Thyroid gland (tissue), 4 donors: Measurements from ENCODE around the gene MYH14. TPM values are rescaled to one million over a fixed set of nuclear protein-coding genes. Genes with fewer than 3 reads are reported as not detected.

Experiments
- DNase-seq, 2 donors: peaks; one replicate each; pipeline ENCODE4 v3.0.0-alpha.2; 2019
- H3K27ac ChIP-seq, 3 donors: fragments of 200-600 bp; sonication (generic); 1 replicate in 2 of 3; 2 replicates in 1 of 3; pipeline ENCODE4 v1.5.1; 2016 to 2019; ENCODE audit warnings: mild to moderate bottlenecking in 1 of 3, moderate library complexity in 1 of 3
- H3K27me3 ChIP-seq: fragments of 200-600 bp; sonication (generic); one replicate; pipeline ENCODE4 v1.5.1; 2019
- H3K36me3 ChIP-seq, 2 donors: fragments of 200-600 bp; sonication (generic); one replicate each; pipeline ENCODE4 v1.5.1; 2016 to 2019
- H3K4me1 ChIP-seq, 2 donors: fragments of 200-600 bp; sonication (generic); one replicate each; pipeline ENCODE4 v1.5.1; 2017 to 2019
- H3K4me3 ChIP-seq, 3 donors: fragments of 200-600 bp; sonication (generic); replicated peaks in 1 of 3; 1 replicate in 2 of 3; 2 replicates in 1 of 3; pipeline ENCODE4 v1.5.1; 2016; ENCODE audit warnings: mild to moderate bottlenecking in 1 of 3
- H3K9me3 ChIP-seq: fragments of 200-600 bp; sonication (generic); one replicate; pipeline ENCODE4 v1.5.1; 2017
- POLR2A ChIP-seq, 2 donors: fragments of 450-650 bp; IDR thresholded peaks; one replicate each; pipeline ENCODE4 v1.6.1; 2017; ENCODE audit warnings: antibody characterized with exemption in 2 of 2, mild to moderate bottlenecking in 2 of 2, moderate library complexity in 1 of 2
- WGBS, 2 donors: methylation state at CpG; one replicate each; pipeline ENCODE4 v1.1.5; 2017; 5-methylcytosine and 5-hydroxymethylcytosine counted together
- intact Hi-C: fragments of 100-400 bp; cut with DNase I; formaldehyde crosslinking; loops from one replicate; pipeline ENCODE4 v1.15.1; 2023
- total RNA-seq, 4 donors: library from RNA; depleted of rRNA; stranded (reverse); fragments of >200 nt; gene quantifications; one replicate each; pipeline ENCODE4 v1.2.3, GENCODE V29; 2016
- TF ChIP-seq, protein P1 (sequence below), 6 experiments: fragments of 200-600 bp in 3 of 6; fragments of 450-650 bp in 3 of 6; sonication (generic) in 3 of 6; IDR thresholded peaks; one replicate each; pipeline ENCODE4 v1.5.1; 2016 to 2019; ENCODE audit warnings: antibody characterized with exemption in 6 of 6, mild to moderate bottlenecking in 2 of 6, inconsistent platforms in 1 of 6, moderate library complexity in 1 of 6

Gene MYH14
- total RNA-seq, 4 donors from 2014 or later: 130 to 361 (median 183) TPM

DNA sequence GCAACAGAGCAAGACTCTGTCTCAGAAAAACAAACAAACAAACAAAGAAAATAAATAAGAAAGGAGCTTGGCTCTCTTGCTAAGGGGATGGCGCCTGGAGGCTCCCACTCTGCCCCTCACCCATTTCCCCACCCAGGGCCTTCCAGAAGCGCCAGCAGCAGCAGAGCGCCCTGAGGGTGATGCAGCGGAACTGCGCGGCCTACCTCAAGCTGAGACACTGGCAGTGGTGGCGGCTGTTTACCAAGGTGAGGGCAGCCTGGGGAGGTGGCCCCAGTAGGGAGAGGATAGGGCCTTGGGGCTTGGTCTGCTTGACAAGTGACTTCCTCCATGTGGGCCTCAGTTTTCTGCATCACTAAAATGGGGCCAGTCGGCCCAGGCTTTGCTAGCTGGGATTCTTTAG, 59.8 kb downstream of the MYH14 start:
- WGBS, 2 donors: 90 to 92% methylated on average over 8 of the region's 8 CpGs
- Histone ChIP-seq H3K36me3 (peaks cover 28 to 33% of the 10 kb centered on the region in 2 donors), H3K27me3 (no peaks in the 10 kb centered on the region), H3K9me3 (no peaks in the 10 kb centered on the region), H3K4me3 (no peak overlapping the region), H3K4me1 (no peaks in the 10 kb centered on the region), H3K27ac (no peak overlapping the region)
- TF ChIP-seq POLR2A (IDR thresholded peaks at IDR 0.05): no peak
- TF ChIP-seq, protein P1, sequence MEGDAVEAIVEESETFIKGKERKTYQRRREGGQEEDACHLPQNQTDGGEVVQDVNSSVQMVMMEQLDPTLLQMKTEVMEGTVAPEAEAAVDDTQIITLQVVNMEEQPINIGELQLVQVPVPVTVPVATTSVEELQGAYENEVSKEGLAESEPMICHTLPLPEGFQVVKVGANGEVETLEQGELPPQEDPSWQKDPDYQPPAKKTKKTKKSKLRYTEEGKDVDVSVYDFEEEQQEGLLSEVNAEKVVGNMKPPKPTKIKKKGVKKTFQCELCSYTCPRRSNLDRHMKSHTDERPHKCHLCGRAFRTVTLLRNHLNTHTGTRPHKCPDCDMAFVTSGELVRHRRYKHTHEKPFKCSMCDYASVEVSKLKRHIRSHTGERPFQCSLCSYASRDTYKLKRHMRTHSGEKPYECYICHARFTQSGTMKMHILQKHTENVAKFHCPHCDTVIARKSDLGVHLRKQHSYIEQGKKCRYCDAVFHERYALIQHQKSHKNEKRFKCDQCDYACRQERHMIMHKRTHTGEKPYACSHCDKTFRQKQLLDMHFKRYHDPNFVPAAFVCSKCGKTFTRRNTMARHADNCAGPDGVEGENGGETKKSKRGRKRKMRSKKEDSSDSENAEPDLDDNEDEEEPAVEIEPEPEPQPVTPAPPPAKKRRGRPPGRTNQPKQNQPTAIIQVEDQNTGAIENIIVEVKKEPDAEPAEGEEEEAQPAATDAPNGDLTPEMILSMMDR (IDR thresholded peaks at IDR 0.05): no peak
- no peak for DNase-seq
- intact Hi-C loops: loop anchor here (5.0 kb wide), 1 partner anchor 34 kb away; no protein-coding TSS in a partner anchor

DNA sequence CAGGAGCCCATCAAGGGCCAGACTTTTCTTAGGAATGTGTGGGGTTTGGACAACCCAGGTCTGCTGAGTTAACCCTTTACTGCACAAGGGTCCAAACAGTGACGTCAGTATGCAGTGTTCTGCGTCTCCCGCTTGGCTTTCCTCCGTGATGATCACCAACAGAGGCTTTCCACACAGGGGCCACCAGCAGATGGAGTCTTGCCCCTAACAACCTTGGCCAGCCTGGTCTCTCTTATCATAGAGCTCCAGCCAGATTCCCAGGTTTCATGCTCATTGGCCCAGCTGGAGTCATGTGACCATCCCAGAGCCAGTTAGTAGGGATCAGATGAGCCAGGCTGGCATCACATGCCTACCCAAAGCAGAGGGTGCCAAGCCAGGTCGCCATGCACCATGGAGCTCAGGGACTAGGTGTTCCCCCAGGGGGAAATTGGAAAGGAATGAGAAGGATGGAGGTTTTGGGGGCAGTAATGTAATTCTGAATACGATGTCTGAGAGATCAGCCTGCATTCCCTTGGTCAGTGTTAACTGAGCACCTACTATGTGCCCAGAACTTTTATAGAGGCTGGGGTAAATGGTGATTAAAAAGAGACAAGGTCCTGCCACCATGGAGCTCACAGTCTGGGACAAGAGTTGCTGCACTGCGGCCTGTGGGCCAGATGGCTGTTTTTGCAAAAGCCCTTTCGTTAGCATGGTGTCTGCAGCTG, 61.2 kb downstream of the MYH14 start:
- TF ChIP-seq, protein P1 (IDR thresholded peaks at IDR 0.05): no peak
- TF ChIP-seq POLR2A (IDR thresholded peaks at IDR 0.05): no peak
- intact Hi-C loops: loop anchor here (5.0 kb wide), 1 partner anchor 33 kb away; no protein-coding TSS in a partner anchor
- no peaks in the 10 kb centered on the region for H3K27me3 ChIP-seq
- no peak for DNase-seq
- H3K9me3 ChIP-seq: no peaks in the 10 kb centered on the region
- H3K36me3 ChIP-seq: peaks cover 36 to 37% of the 10 kb centered on the region in 2 donors
- no peak overlapping the region for H3K27ac ChIP-seq
- no peaks in the 10 kb centered on the region for H3K4me1 ChIP-seq
- no peak overlapping the region for H3K4me3 ChIP-seq
- WGBS, 2 donors: 86 to 91% methylated on average over 8 of the region's 8 CpGs

DNA sequence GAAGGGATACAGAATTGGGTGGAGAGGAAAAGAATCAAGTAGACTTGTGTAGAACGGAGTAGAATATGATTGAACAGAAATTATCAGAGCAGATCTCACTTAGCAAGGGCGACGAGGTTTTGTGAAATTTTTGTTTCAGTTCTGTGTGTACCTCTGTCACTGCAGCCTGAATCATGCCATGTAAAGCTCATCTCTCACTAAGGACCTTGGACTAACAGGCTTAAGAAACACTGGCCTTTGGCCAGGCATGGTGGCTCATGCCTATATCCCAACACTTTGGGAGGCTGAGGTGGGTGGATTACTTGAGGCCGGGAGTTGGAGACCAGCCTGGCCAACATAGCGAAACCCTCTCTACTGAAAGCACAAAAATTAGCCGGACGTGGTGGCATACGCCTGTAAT, 62.6 kb downstream of the MYH14 start:
- Histone ChIP-seq H3K27ac (no peak overlapping the region), H3K36me3 (peaks cover 31 to 34% of the 10 kb centered on the region in 2 donors), H3K4me3 (no peak overlapping the region), H3K27me3 (no peaks in the 10 kb centered on the region), H3K4me1 (no peaks in the 10 kb centered on the region), H3K9me3 (no peaks in the 10 kb centered on the region)
- 94 to 95% methylated on average over 8 of the region's 8 CpGs for WGBS, 2 donors
- DNase-seq: no peak
- intact Hi-C loops: no loop called here
- TF ChIP-seq, protein P1 (IDR thresholded peaks at IDR 0.05): no peak
- TF ChIP-seq POLR2A (IDR thresholded peaks at IDR 0.05): no peak

DNA sequence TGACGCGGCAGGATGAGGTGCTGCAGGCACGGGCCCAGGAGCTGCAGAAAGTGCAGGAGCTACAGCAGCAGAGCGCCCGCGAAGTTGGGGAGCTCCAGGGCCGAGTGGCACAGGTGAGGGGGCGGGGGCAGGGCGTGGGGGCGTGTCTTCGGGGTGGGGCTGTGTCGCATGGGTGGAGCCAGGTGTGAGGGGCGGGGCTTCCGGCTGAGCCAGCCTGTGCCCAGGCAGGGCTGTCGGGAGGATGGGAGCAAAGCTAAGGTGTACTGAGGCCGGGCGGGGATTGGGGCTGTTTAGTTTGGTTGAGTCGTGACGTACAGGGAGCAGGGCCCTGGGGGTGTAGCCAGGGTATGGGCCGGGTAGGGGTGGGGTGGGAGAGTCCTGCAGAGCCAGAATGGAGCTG, 63.5 kb downstream of the MYH14 start:
- no peaks in the 10 kb centered on the region for H3K4me1 ChIP-seq
- WGBS, 2 donors: 60 to 67% methylated on average over 19 to 20 of the region's 20 CpGs
- intact Hi-C loops: no loop called here
- no peak overlapping the region for H3K27ac ChIP-seq
- H3K4me3 ChIP-seq: no peak overlapping the region
- H3K27me3 ChIP-seq: no peaks in the 10 kb centered on the region
- TF ChIP-seq, protein P1 (IDR thresholded peaks at IDR 0.05): no peak
- no peak for TF ChIP-seq POLR2A (IDR thresholded peaks at IDR 0.05)
- H3K36me3 ChIP-seq: peaks cover 36 to 37% of the 10 kb centered on the region in 2 donors
- DNase-seq: no peak
- no peaks in the 10 kb centered on the region for H3K9me3 ChIP-seq

DNA sequence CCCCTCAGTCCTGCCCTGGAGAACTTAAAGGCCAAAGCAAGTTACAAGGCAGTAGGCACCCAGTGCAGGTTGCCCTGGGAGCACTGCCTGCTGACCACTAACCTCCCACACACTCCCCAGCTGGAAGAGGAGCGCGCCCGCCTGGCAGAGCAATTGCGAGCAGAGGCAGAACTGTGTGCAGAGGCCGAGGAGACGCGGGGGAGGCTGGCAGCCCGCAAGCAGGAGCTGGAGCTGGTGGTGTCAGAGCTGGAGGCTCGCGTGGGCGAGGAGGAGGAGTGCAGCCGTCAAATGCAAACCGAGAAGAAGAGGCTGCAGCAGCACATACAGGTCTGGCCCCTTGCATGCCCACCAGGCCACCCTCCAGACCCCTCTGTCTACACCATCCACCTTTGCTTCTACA, 64.6 kb downstream of the MYH14 start:
- Histone ChIP-seq H3K27me3 (no peaks in the 10 kb centered on the region), H3K9me3 (no peaks in the 10 kb centered on the region), H3K4me3 (no peak overlapping the region), H3K27ac (no peak overlapping the region), H3K36me3 (peaks cover 42 to 44% of the 10 kb centered on the region in 2 donors), H3K4me1 (no peaks in the 10 kb centered on the region)
- DNase-seq: no peak
- 83 to 96% methylated on average over 13 of the region's 13 CpGs for WGBS, 2 donors
- TF ChIP-seq, protein P1 (IDR thresholded peaks at IDR 0.05): no peak
- no peak for TF ChIP-seq POLR2A (IDR thresholded peaks at IDR 0.05)
- intact Hi-C loops: no loop called here
